Cardiac muscle cell (in vitro differentiated cells and primary cell): Measurements from ENCODE around the gene MECP2. TPM values are rescaled to one million over a fixed set of nuclear protein-coding genes. Genes with fewer than 3 reads are reported as not detected.

Experiments
- DNase-seq, 2 donors: peaks; one replicate each; pipeline versions ENCODE4 v3.0.0 to v3.0.0-alpha.2; 2010 to 2017; ENCODE audit warnings: low read depth in 1 of 2, low spot score in 1 of 2
- H3K27ac ChIP-seq: fragments of 200-600 bp; sonication (generic); 2 replicates; pipeline ENCODE4 v1.5.1; 2016
- H3K27me3 ChIP-seq: fragments of 200-600 bp; sonication (generic); 2 replicates; pipeline ENCODE4 v1.6.0; 2016; ENCODE audit warnings: control low read depth
- H3K36me3 ChIP-seq: fragments of 200-600 bp; sonication (generic); 2 replicates; pipeline ENCODE4 v1.5.1; 2016; ENCODE audit warnings: control low read depth
- H3K4me1 ChIP-seq: fragments of 200-600 bp; sonication (generic); 2 replicates; pipeline ENCODE4 v1.8.1; 2017; ENCODE audit warnings: low read depth, mild to moderate bottlenecking, mixed run types
- H3K4me3 ChIP-seq: fragments of 200-600 bp; sonication (generic); 2 replicates; pipeline ENCODE4 v1.5.1; 2016; ENCODE audit warnings: mild to moderate bottlenecking
- H3K9me3 ChIP-seq: fragments of 200-600 bp; sonication (generic); 2 replicates; pipeline ENCODE4 v1.5.1; 2017; ENCODE audit warnings: low read depth, mild to moderate bottlenecking, control low read depth
- CTCF ChIP-seq: IDR thresholded peaks from 2 replicates; pipeline ENCODE4 v1.5.1; 2012; ENCODE audit warnings: low read depth, mild to moderate bottlenecking, low read length
- polyA plus RNA-seq: library from polyadenylated mRNA; unstranded; fragments of >200 nt; fragmentation: Nextera tagmentation; extraction: Ambion mirVana; gene quantifications from 2 replicates; pipeline ENCODE4 v1.2.1, GENCODE V29; 2016
- total RNA-seq: library from RNA; depleted of rRNA; stranded (reverse); fragments of >200 nt; gene quantifications from 2 replicates; pipeline ENCODE4 v1.2.3, GENCODE V29; 2016

The MECP2 gene
- total and polyA plus RNA-seq, 2 experiments from 2014 or later, result 17.9 to 64.5 TPM

GRCh38 chrX:154056770-154057241 is 40.7 kb downstream of the MECP2 start:
- no peak overlapping the region for H3K4me3 ChIP-seq
- no peaks in the 10 kb centered on the region for H3K9me3 ChIP-seq
- DNase-seq, result no peak
- no peaks in the 10 kb centered on the region for H3K36me3 ChIP-seq
- H3K27me3 ChIP-seq, result no peaks in the 10 kb centered on the region
- no peaks in the 10 kb centered on the region for H3K4me1 ChIP-seq
- no peak for TF ChIP-seq CTCF
- no peak overlapping the region for H3K27ac ChIP-seq

- H3K4me1 ChIP-seq, result peaks cover 4% of the 10 kb centered on the region
- no peak overlapping the region for H3K27ac ChIP-seq
- TF ChIP-seq CTCF, result peak; percentile 66
- DNase-seq, result peak; percentile 62 to 73
- no peaks in the 10 kb centered on the region for H3K36me3 ChIP-seq
- no peaks in the 10 kb centered on the region for H3K27me3 ChIP-seq
- H3K9me3 ChIP-seq, result no peaks in the 10 kb centered on the region
- H3K4me3 ChIP-seq, result no peak overlapping the region
These were observed 46.2 kb downstream of the MECP2 start for GRCh38 chrX:154051201-154051810.

GRCh38 chrX:154050113-154050495 is 47.4 kb downstream of the MECP2 start:
- Histone ChIP-seq H3K36me3 (no peaks in the 10 kb centered on the region), H3K9me3 (no peaks in the 10 kb centered on the region), H3K4me3 (no peak overlapping the region), H3K27ac (no peak overlapping the region), H3K27me3 (no peaks in the 10 kb centered on the region), H3K4me1 (peaks cover 8% of the 10 kb centered on the region)
- no peak for TF ChIP-seq CTCF
- DNase-seq, result no peak

GRCh38 chrX:154049209-154050112 is 48.1 kb downstream of the MECP2 start:
- Histone ChIP-seq H3K27ac (no peak overlapping the region), H3K4me3 (no peak overlapping the region), H3K9me3 (no peaks in the 10 kb centered on the region), H3K4me1 (peaks cover 9% of the 10 kb centered on the region), H3K36me3 (no peaks in the 10 kb centered on the region), H3K27me3 (no peaks in the 10 kb centered on the region)
- DNase-seq, result no peak
- TF ChIP-seq CTCF, result no peak

- Histone ChIP-seq H3K9me3 (no peaks in the 10 kb centered on the region), H3K27ac (no peak overlapping the region), H3K4me3 (no peak overlapping the region), H3K27me3 (no peaks in the 10 kb centered on the region), H3K4me1 (peaks cover 14% of the 10 kb centered on the region), H3K36me3 (no peaks in the 10 kb centered on the region)
- no peak for TF ChIP-seq CTCF
- DNase-seq, result no peak
These were observed 49.1 kb downstream of the MECP2 start for GRCh38 chrX:154048398-154048797.
